ENCODE results near the gene UROC1. TPM values are rescaled to one million over a fixed set of nuclear protein-coding genes. Genes with fewer than 3 reads are reported as not detected.

UROC1 gene
- total and polyA plus RNA-seq, 2 of the 13 experiments (the other 11 are each of a cell fraction or from before 2014, with no cell fraction given): 0.71 to 1.3 TPM

DNA sequence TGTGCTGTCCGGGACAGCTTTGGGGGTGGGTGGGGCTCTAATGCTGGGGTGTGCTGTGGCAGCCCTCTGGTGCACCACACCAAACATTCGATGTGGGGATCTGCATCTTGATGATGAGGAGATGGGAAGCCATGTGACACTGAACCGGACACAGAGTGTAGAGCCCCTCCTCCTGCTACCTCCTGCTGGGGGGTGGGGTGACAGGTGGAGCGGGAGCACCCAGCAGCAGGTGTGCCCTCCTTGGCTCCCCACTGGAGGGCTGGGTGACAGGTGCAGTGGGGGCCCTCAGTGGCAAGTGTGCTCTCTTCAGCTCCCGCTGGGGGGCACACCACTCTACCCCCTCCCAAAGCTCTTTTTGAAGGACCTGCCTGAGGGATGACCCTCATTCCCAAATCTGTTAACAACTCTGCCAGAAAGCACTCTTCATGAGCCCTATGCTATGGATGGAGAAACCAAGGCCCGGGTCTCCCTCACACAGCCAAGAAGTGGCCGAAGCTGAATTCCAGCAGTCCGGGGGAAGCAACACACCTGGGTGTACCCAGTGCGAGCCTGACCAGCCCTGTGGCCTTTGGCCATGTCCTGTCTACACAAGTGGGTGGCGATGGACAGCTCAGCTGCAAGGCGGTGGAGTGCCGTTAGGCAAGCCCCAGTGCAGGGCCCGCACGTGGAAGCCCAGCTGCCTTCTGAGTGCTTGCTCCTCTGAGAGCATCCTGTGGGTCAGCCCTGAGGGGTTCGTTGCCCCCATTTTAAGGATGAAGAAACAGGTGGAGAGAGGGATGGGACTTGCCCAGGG, 609 bp upstream of the UROC1 start (continued):
- TF ChIP-seq, protein P1, sequence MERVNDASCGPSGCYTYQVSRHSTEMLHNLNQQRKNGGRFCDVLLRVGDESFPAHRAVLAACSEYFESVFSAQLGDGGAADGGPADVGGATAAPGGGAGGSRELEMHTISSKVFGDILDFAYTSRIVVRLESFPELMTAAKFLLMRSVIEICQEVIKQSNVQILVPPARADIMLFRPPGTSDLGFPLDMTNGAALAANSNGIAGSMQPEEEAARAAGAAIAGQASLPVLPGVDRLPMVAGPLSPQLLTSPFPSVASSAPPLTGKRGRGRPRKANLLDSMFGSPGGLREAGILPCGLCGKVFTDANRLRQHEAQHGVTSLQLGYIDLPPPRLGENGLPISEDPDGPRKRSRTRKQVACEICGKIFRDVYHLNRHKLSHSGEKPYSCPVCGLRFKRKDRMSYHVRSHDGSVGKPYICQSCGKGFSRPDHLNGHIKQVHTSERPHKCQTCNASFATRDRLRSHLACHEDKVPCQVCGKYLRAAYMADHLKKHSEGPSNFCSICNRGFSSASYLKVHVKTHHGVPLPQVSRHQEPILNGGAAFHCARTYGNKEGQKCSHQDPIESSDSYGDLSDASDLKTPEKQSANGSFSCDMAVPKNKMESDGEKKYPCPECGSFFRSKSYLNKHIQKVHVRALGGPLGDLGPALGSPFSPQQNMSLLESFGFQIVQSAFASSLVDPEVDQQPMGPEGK (CRISPR knock-in tag; IDR thresholded peaks at IDR 0.05): 0 out of 2 replicates have a peak, but pooled peaks have one; percentile 42
- TF ChIP-seq KLF11 (CRISPR knock-in tag; IDR thresholded peaks at IDR 0.05) (no peak), ZC3H13 (CRISPR knock-in tag; IDR thresholded peaks at IDR 0.05) (0 out of 2 replicates have a peak, but pooled peaks have one; percentile 47), TAF1 (CRISPR knock-in tag; IDR thresholded peaks at IDR 0.05) (no peak), NPAS2 (CRISPR knock-in tag; IDR thresholded peaks at IDR 0.05; ENCODE audit: borderline replicate concordance) (no peak), ZNF101 (CRISPR knock-in tag; IDR thresholded peaks at IDR 0.05; ENCODE audit: borderline replicate concordance, low read depth) (no peak), ZNF253 (CRISPR knock-in tag; IDR thresholded peaks at IDR 0.05; ENCODE audit: borderline replicate concordance) (no peak), ZNF432 (CRISPR knock-in tag; IDR thresholded peaks at IDR 0.05; ENCODE audit: borderline replicate concordance) (no peak), MAFG (CRISPR knock-in tag; IDR thresholded peaks at IDR 0.05) (no peak), TBX3 (IDR thresholded peaks at IDR 0.05; ENCODE audit: borderline replicate concordance) (no peak), TBX2 (CRISPR knock-in tag; IDR thresholded peaks at IDR 0.05; ENCODE audit: borderline replicate concordance) (peak; percentile 32; the same call in 1 of the 2 replicates), HDAC1 (CRISPR knock-in tag; IDR thresholded peaks at IDR 0.05) (no peak), ZNF780A (CRISPR knock-in tag; IDR thresholded peaks at IDR 0.05) (no peak), ZFY (CRISPR knock-in tag; IDR thresholded peaks at IDR 0.05) (no peak), SNAPC2 (CRISPR knock-in tag; IDR thresholded peaks at IDR 0.05) (no peak), ZNF343 (CRISPR knock-in tag; IDR thresholded peaks at IDR 0.05) (no peak)
- TF ChIP-seq, protein P2, sequence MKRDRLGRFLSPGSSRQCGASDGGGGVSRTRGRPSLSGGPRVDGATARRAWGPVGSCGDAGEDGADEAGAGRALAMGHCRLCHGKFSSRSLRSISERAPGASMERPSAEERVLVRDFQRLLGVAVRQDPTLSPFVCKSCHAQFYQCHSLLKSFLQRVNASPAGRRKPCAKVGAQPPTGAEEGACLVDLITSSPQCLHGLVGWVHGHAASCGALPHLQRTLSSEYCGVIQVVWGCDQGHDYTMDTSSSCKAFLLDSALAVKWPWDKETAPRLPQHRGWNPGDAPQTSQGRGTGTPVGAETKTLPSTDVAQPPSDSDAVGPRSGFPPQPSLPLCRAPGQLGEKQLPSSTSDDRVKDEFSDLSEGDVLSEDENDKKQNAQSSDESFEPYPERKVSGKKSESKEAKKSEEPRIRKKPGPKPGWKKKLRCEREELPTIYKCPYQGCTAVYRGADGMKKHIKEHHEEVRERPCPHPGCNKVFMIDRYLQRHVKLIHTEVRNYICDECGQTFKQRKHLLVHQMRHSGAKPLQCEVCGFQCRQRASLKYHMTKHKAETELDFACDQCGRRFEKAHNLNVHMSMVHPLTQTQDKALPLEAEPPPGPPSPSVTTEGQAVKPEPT (CRISPR knock-in tag; IDR thresholded peaks at IDR 0.05; ENCODE audit: low read depth): no peak
- TF ChIP-seq, protein P3, sequence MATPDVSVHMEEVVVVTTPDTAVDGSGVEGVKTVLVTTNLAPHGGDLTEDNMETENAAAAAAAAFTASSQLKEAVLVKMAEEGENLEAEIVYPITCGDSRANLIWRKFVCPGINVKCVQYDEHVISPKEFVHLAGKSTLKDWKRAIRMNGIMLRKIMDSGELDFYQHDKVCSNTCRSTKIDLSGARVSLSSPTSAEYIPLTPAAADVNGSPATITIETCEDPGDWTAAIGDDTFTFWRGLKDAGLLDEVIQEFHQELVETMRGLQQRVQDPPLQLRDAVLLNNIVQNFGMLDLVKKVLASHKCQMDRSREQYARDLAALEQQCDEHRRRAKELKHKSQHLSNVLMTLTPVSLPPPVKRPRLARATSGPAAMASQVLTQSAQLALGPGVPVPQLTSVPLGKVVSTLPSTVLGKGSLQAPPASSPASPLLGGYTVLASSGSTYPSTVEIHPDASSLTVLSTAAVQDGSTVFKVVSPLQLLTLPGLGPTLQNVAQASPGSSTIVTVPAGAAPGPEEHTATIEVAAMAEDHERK (CRISPR knock-in tag; IDR thresholded peaks at IDR 0.05; ENCODE audit: low read depth): no peak
- TF ChIP-seq, protein P4, sequence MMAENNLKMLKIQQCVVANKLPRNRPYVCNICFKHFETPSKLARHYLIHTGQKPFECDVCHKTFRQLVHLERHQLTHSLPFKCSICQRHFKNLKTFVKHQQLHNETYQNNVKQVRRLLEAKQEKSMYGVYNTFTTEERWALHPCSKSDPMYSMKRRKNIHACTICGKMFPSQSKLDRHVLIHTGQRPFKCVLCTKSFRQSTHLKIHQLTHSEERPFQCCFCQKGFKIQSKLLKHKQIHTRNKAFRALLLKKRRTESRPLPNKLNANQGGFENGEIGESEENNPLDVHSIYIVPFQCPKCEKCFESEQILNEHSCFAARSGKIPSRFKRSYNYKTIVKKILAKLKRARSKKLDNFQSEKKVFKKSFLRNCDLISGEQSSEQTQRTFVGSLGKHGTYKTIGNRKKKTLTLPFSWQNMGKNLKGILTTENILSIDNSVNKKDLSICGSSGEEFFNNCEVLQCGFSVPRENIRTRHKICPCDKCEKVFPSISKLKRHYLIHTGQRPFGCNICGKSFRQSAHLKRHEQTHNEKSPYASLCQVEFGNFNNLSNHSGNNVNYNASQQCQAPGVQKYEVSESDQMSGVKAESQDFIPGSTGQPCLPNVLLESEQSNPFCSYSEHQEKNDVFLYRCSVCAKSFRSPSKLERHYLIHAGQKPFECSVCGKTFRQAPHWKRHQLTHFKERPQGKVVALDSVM (CRISPR knock-in tag; IDR thresholded peaks at IDR 0.05): no peak
- TF ChIP-seq, protein P5, sequence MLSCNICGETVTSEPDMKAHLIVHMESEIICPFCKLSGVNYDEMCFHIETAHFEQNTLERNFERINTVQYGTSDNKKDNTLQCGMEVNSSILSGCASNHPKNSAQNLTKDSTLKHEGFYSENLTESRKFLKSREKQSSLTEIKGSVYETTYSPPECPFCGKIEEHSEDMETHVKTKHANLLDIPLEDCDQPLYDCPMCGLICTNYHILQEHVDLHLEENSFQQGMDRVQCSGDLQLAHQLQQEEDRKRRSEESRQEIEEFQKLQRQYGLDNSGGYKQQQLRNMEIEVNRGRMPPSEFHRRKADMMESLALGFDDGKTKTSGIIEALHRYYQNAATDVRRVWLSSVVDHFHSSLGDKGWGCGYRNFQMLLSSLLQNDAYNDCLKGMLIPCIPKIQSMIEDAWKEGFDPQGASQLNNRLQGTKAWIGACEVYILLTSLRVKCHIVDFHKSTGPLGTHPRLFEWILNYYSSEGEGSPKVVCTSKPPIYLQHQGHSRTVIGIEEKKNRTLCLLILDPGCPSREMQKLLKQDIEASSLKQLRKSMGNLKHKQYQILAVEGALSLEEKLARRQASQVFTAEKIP (CRISPR knock-in tag; IDR thresholded peaks at IDR 0.05; ENCODE audit: borderline replicate concordance): no peak
